HepG2 (cell line): ENCODE measurements around the gene DTNA. TPM values are rescaled to one million over a fixed set of nuclear protein-coding genes. Genes with fewer than 3 reads are reported as not detected.

Experiments used
- BORCS8-MEF2B ChIP-seq: sonication (generic); formaldehyde crosslinking; IDR thresholded peaks from 2 replicates; pipeline ENCODE4 v1.8.0; 2022; ENCODE audit warnings: mild to moderate bottlenecking, missing genetic modification reagents
- HDAC1 ChIP-seq: sonication (generic); formaldehyde crosslinking; IDR thresholded peaks from 2 replicates; pipeline ENCODE4 v1.5.1; 2020; ENCODE audit warnings: mild to moderate bottlenecking, missing genetic modification reagents
- HOXA3 ChIP-seq: sonication (generic); formaldehyde crosslinking; IDR thresholded peaks from 2 replicates; pipeline ENCODE4 v1.5.0; 2020; ENCODE audit warnings: missing genetic modification reagents
- KMT2A ChIP-seq: sonication (generic); formaldehyde crosslinking; IDR thresholded peaks from 2 replicates; pipeline ENCODE4 v1.4.0; 2020; ENCODE audit warnings: missing genetic modification reagents
- MAF1 ChIP-seq: sonication (generic); formaldehyde crosslinking; IDR thresholded peaks from 2 replicates; pipeline ENCODE4 v1.5.0; 2020; ENCODE audit warnings: missing genetic modification reagents, borderline replicate concordance
- RAD51 ChIP-seq: fragments of 450-650 bp; IDR thresholded peaks from 2 replicates; pipeline ENCODE4 v1.6.1; 2016; ENCODE audit warnings: borderline replicate concordance
- THYN1 ChIP-seq: sonication (generic); formaldehyde crosslinking; IDR thresholded peaks from 2 replicates; pipeline ENCODE4 v1.8.1; 2023; ENCODE audit warnings: low read depth, mild to moderate bottlenecking, moderate library complexity, missing genetic modification reagents, borderline replicate concordance
- ZFP36L1 ChIP-seq: sonication (generic); formaldehyde crosslinking; IDR thresholded peaks from 2 replicates; pipeline ENCODE4 v1.8.0; 2022; ENCODE audit warnings: mild to moderate bottlenecking, missing genetic modification reagents, moderate library complexity
- ZNF12 ChIP-seq: sonication (generic); formaldehyde crosslinking; IDR thresholded peaks from 2 replicates; pipeline ENCODE4 v1.5.0; 2020; ENCODE audit warnings: missing genetic modification reagents
- ZNF207 ChIP-seq: fragments of 450-650 bp; IDR thresholded peaks from 2 replicates; pipeline ENCODE4 v1.6.1; 2016; ENCODE audit warnings: antibody characterized with exemption, borderline replicate concordance
- ZNF232 ChIP-seq: sonication (generic); formaldehyde crosslinking; IDR thresholded peaks from 2 replicates; pipeline ENCODE4 v1.4.0; 2020; ENCODE audit warnings: missing genetic modification reagents, borderline replicate concordance
- ZNF569 ChIP-seq: sonication (generic); formaldehyde crosslinking; IDR thresholded peaks from 2 replicates; pipeline ENCODE4 v1.5.0; 2020; ENCODE audit warnings: mild to moderate bottlenecking, missing genetic modification reagents, moderate library complexity, borderline replicate concordance
- ZNF792 ChIP-seq: IDR thresholded peaks from 2 replicates; pipeline ENCODE4 v1.6.1; 2016
- ZNF839 ChIP-seq: sonication (generic); formaldehyde crosslinking; IDR thresholded peaks from 2 replicates; pipeline ENCODE4 v1.4.0; 2020; ENCODE audit warnings: missing genetic modification reagents, mild to moderate bottlenecking, borderline replicate concordance
- ZSCAN29 ChIP-seq: sonication (generic); formaldehyde crosslinking; conservative IDR thresholded peaks from 2 replicates; pipeline ENCODE4 v1.4.0; 2020; ENCODE audit warnings: mild to moderate bottlenecking, missing genetic modification reagents
- polyA plus RNA-seq, 8 experiments: library from polyadenylated mRNA; depleted of rRNA in 3 of 8; stranded (reverse) in 7 of 8; unstranded in 1 of 8; fragments of >200 nt; fragmentation: Illumina TruSeq in 4 of 8; extraction: Trizol in 4 of 8; gene quantifications; 2 replicates each; pipeline versions ENCODE4 v1.2.1 to v1.2.3, GENCODE V29; 2011 to 2016; ENCODE audit warnings: low read depth in 4 of 8, missing spikeins in 1 of 8, mixed read lengths in 1 of 8; ENCODE audit not compliant: insufficient read depth in 1 of 8
- total RNA-seq, 5 experiments: library from RNA; depleted of rRNA; stranded (reverse); fragments of >200 nt; fragmentation: Illumina TruSeq; extraction: Trizol; gene quantifications; 2 replicates each; pipeline ENCODE4 v1.2.3, GENCODE V29; 2016; ENCODE audit warnings: low read depth in 1 of 5
- TF ChIP-seq, protein P1 (sequence below): sonication (generic); formaldehyde crosslinking; IDR thresholded peaks from 2 replicates; pipeline ENCODE4 v1.4.0; 2020; ENCODE audit warnings: missing genetic modification reagents, borderline replicate concordance
- TF ChIP-seq, protein P2 (sequence below): sonication (generic); formaldehyde crosslinking; IDR thresholded peaks from 2 replicates; pipeline ENCODE4 v1.4.0; 2020; ENCODE audit warnings: missing genetic modification reagents
- TF ChIP-seq, protein P3 (sequence below): sonication (generic); formaldehyde crosslinking; IDR thresholded peaks from 2 replicates; pipeline ENCODE4 v1.4.0; 2020; ENCODE audit warnings: missing genetic modification reagents
- TF ChIP-seq, protein P4 (sequence below): sonication (generic); formaldehyde crosslinking; IDR thresholded peaks from 2 replicates; pipeline ENCODE4 v1.4.0; 2020; ENCODE audit warnings: mild to moderate bottlenecking, missing genetic modification reagents

DTNA gene
- total and polyA plus RNA-seq, 2 of the 13 experiments (the other 11 are each of a cell fraction or from before 2014, with no cell fraction given): 8.5 to 29.0 TPM

DNA sequence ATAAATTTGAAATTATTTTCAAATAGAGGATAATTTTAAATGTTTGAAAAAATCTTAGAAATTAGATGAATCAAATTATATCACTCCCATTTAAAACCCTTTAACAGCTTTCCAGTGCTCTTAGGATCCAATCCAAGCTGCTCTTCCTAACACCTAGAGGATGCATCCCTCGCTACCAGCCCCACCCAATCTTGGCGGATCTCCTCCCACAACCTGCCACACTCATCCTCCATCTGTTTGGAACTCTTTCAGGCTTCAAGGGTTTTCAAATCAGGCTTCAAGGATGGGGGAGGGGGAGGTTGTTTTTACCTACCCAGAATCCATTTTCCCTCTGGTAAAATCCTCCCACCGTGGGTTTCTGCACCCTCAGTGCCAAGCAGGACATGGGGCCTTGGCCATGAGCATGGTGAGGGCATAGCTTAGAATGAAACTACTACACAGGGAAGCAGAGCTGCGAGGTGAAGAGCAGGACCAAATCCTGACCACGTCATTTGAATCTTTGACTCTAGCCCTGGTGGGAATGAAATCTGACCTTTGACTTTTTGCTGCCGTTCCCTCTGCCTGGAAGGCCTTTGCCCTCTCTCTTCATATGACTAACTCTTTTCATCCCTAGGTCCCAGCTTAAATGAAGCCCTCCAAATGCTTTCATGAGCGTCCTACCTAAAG, 218.1 kb downstream of the DTNA start (continued):
- no peak for TF ChIP-seq ZNF569 (CRISPR knock-in tag)
- TF ChIP-seq ZNF207: no peak
- TF ChIP-seq HOXA3 (CRISPR knock-in tag): peak; percentile 73; the same call in 1 of the 2 replicates
- no peak for TF ChIP-seq ZNF839 (CRISPR knock-in tag)
- TF ChIP-seq, protein P1, sequence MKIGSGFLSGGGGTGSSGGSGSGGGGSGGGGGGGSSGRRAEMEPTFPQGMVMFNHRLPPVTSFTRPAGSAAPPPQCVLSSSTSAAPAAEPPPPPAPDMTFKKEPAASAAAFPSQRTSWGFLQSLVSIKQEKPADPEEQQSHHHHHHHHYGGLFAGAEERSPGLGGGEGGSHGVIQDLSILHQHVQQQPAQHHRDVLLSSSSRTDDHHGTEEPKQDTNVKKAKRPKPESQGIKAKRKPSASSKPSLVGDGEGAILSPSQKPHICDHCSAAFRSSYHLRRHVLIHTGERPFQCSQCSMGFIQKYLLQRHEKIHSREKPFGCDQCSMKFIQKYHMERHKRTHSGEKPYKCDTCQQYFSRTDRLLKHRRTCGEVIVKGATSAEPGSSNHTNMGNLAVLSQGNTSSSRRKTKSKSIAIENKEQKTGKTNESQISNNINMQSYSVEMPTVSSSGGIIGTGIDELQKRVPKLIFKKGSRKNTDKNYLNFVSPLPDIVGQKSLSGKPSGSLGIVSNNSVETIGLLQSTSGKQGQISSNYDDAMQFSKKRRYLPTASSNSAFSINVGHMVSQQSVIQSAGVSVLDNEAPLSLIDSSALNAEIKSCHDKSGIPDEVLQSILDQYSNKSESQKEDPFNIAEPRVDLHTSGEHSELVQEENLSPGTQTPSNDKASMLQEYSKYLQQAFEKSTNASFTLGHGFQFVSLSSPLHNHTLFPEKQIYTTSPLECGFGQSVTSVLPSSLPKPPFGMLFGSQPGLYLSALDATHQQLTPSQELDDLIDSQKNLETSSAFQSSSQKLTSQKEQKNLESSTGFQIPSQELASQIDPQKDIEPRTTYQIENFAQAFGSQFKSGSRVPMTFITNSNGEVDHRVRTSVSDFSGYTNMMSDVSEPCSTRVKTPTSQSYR (CRISPR knock-in tag): peak; percentile 52; the same call in 1 of the 2 replicates
- 0 out of 2 replicates have a peak, but pooled peaks have one; percentile 56 for TF ChIP-seq ZFP36L1 (CRISPR knock-in tag)
- peak; percentile 68; the same call in 1 of the 2 replicates for TF ChIP-seq BORCS8-MEF2B (CRISPR knock-in tag)
- TF ChIP-seq ZNF12: no peak
- TF ChIP-seq MAF1 (CRISPR knock-in tag): no peak
- peak; percentile 79 for TF ChIP-seq ZNF792 (CRISPR knock-in tag)
- no peak; the same call in 1 of the 2 replicates for TF ChIP-seq KMT2A (CRISPR knock-in tag)
- TF ChIP-seq, protein P2, sequence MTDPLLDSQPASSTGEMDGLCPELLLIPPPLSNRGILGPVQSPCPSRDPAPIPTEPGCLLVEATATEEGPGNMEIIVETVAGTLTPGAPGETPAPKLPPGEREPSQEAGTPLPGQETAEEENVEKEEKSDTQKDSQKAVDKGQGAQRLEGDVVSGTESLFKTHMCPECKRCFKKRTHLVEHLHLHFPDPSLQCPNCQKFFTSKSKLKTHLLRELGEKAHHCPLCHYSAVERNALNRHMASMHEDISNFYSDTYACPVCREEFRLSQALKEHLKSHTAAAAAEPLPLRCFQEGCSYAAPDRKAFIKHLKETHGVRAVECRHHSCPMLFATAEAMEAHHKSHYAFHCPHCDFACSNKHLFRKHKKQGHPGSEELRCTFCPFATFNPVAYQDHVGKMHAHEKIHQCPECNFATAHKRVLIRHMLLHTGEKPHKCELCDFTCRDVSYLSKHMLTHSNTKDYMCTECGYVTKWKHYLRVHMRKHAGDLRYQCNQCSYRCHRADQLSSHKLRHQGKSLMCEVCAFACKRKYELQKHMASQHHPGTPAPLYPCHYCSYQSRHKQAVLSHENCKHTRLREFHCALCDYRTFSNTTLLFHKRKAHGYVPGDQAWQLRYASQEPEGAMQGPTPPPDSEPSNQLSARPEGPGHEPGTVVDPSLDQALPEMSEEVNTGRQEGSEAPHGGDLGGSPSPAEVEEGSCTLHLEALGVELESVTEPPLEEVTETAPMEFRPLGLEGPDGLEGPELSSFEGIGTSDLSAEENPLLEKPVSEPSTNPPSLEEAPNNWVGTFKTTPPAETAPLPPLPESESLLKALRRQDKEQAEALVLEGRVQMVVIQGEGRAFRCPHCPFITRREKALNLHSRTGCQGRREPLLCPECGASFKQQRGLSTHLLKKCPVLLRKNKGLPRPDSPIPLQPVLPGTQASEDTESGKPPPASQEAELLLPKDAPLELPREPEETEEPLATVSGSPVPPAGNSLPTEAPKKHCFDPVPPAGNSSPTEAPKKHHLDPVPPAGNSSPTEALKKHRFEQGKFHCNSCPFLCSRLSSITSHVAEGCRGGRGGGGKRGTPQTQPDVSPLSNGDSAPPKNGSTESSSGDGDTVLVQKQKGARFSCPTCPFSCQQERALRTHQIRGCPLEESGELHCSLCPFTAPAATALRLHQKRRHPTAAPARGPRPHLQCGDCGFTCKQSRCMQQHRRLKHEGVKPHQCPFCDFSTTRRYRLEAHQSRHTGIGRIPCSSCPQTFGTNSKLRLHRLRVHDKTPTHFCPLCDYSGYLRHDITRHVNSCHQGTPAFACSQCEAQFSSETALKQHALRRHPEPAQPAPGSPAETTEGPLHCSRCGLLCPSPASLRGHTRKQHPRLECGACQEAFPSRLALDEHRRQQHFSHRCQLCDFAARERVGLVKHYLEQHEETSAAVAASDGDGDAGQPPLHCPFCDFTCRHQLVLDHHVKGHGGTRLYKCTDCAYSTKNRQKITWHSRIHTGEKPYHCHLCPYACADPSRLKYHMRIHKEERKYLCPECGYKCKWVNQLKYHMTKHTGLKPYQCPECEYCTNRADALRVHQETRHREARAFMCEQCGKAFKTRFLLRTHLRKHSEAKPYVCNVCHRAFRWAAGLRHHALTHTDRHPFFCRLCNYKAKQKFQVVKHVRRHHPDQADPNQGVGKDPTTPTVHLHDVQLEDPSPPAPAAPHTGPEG: no peak
- TF ChIP-seq, protein P3, sequence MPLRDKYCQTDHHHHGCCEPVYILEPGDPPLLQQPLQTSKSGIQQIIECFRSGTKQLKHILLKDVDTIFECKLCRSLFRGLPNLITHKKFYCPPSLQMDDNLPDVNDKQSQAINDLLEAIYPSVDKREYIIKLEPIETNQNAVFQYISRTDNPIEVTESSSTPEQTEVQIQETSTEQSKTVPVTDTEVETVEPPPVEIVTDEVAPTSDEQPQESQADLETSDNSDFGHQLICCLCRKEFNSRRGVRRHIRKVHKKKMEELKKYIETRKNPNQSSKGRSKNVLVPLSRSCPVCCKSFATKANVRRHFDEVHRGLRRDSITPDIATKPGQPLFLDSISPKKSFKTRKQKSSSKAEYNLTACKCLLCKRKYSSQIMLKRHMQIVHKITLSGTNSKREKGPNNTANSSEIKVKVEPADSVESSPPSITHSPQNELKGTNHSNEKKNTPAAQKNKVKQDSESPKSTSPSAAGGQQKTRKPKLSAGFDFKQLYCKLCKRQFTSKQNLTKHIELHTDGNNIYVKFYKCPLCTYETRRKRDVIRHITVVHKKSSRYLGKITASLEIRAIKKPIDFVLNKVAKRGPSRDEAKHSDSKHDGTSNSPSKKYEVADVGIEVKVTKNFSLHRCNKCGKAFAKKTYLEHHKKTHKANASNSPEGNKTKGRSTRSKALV (CRISPR knock-in tag): no peak
- no peak for TF ChIP-seq ZNF232 (CRISPR knock-in tag)
- no peak for TF ChIP-seq ZSCAN29 (CRISPR knock-in tag)
- TF ChIP-seq HDAC1 (CRISPR knock-in tag): peak; percentile 42; the same call in 1 of the 2 replicates
- TF ChIP-seq RAD51: no peak
- TF ChIP-seq, protein P4, sequence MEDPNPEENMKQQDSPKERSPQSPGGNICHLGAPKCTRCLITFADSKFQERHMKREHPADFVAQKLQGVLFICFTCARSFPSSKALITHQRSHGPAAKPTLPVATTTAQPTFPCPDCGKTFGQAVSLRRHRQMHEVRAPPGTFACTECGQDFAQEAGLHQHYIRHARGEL (CRISPR knock-in tag): no peak
- no peak for TF ChIP-seq THYN1 (CRISPR knock-in tag)
